HCT116 (cell line): ENCODE measurements around the gene NOS2. TPM values are rescaled to one million over a fixed set of nuclear protein-coding genes. Genes with fewer than 3 reads are reported as not detected.

Source experiments
- ATAC-seq: fragments of 200-7000 bp; cut with Tn5 transposase; 2 replicates; pipeline ENCODE4 v1.9.1; 2020; ENCODE audit warnings: mild to moderate bottlenecking, moderate library complexity
- BruUV-seq: library from RNA; stranded (reverse); fragments of 400-500 nt; replicated peaks from 2 replicates; lab custom pipeline; 2021; lab: Mats Ljungman, UMichigan
- CTCF ChIA-PET: fragments of 300-600 bp; sonication (Branson Sonifier 250); formaldehyde crosslinking; loops from one replicate; lab custom pipeline; 2021; ENCODE audit warnings: antibody characterized with exemption; lab: Charles Lee
- POLR2A ChIA-PET: fragments of 300-600, 350-600 bp; sonication (Branson Sonifier 250); formaldehyde crosslinking; loops from one replicate; lab custom pipeline; 2021; ENCODE audit warnings: antibody characterized with exemption; lab: Charles Lee
- RAD21 ChIA-PET, 2 experiments: fragments of 300-600 bp; sonication (Branson Sonifier 250); formaldehyde crosslinking; loops; one replicate each; lab custom pipeline; 2023; ENCODE audit warnings: low total read pairs in 2 of 2; ENCODE audit not compliant: uncharacterized antibody in 2 of 2, unreplicated experiment in 2 of 2, low non-redundant PET in 1 of 2; lab: Charles Lee
- DNase-seq: peaks from one replicate; pipeline ENCODE4 v3.0.0-alpha.2; 2010; ENCODE audit warnings: low read depth, low spot score
- H2AFZ ChIP-seq: fragments of 200-600 bp; shearing (Covaris generic), sonication (generic); 2 replicates; pipeline ENCODE4 v1.6.1; 2017; ENCODE audit warnings: low read depth, mixed run types, mixed read lengths, antibody characterized with exemption, low read length; ENCODE audit not compliant: poor library complexity, severe bottlenecking
- H3K27ac ChIP-seq: 2 replicates; pipeline ENCODE4 v1.5.1; 2012; ENCODE audit warnings: low read depth, low read length
- H3K27me3 ChIP-seq: fragments of 200-600 bp; sonication (generic); 2 replicates; pipeline ENCODE4 v1.6.1; 2016; ENCODE audit warnings: mixed run types, low read length, mixed read lengths; ENCODE audit not compliant: insufficient read depth
- H3K36me3 ChIP-seq, 2 experiments: fragments of 200-500 bp in 1 of 2; fragments of 200-600 bp in 1 of 2; sonication (Bioruptor generic) in 1 of 2; sonication (generic) in 1 of 2; 2 replicates each; pipeline versions ENCODE4 v1.5.1 to v1.6.1; 2014 to 2016; ENCODE audit warnings: low read length in 2 of 2, inconsistent platforms in 1 of 2, mixed read lengths in 1 of 2, mixed run types in 1 of 2; ENCODE audit not compliant: insufficient read depth in 2 of 2, control insufficient read depth in 1 of 2
- H3K4me1 ChIP-seq, 2 experiments: fragments of 200-600 bp in 1 of 2; sonication (generic) in 1 of 2; 2 replicates each; pipeline versions ENCODE4 v1.5.1 to v1.6.1; 2012 to 2017; ENCODE audit warnings: low read length in 2 of 2, inconsistent platforms in 1 of 2, mild to moderate bottlenecking in 1 of 2, mixed read lengths in 1 of 2, mixed run types in 1 of 2, moderate library complexity in 1 of 2; ENCODE audit not compliant: insufficient read depth in 2 of 2, control insufficient read depth in 1 of 2
- H3K4me2 ChIP-seq: fragments of 200-600 bp; sonication (generic); 2 replicates; pipeline ENCODE4 v1.6.1; 2017; ENCODE audit warnings: mixed run types, low read length, mixed read lengths
- H3K4me3 ChIP-seq, 2 experiments: fragments of 200-600 bp in 1 of 2; sonication (generic) in 1 of 2; replicated peaks in 1 of 2; 2 replicates each; pipeline ENCODE4 v1.5.1; 2011 to 2016; ENCODE audit warnings: low read length in 2 of 2, control low read depth in 1 of 2, low read depth in 1 of 2, mild to moderate bottlenecking in 1 of 2, mixed read lengths in 1 of 2, mixed run types in 1 of 2
- H3K79me2 ChIP-seq: fragments of 200-600 bp; sonication (generic); 2 replicates; pipeline ENCODE4 v1.6.1; 2017; ENCODE audit warnings: mild to moderate bottlenecking, mixed run types, low read length, moderate library complexity, mixed read lengths; ENCODE audit not compliant: insufficient read depth
- H3K9ac ChIP-seq: fragments of 200-600 bp; sonication (generic); 2 replicates; pipeline ENCODE4 v1.6.1; 2016; ENCODE audit warnings: low read length, mixed read lengths
- H3K9me2 ChIP-seq: fragments of 200-600 bp; sonication (generic), shearing (Covaris generic); 2 replicates; pipeline ENCODE4 v1.6.1; 2017; ENCODE audit warnings: mixed run types, mild to moderate bottlenecking, moderate library complexity; ENCODE audit not compliant: insufficient read depth
- H3K9me3 ChIP-seq, 2 experiments: fragments of 200-500 bp in 1 of 2; fragments of 200-600 bp in 1 of 2; sonication (Bioruptor generic) in 1 of 2; sonication (generic) in 1 of 2; 2 replicates each; pipeline ENCODE4 v1.6.1; 2014 to 2017; ENCODE audit warnings: low read length in 2 of 2, mixed read lengths in 2 of 2, inconsistent platforms in 1 of 2, low read depth in 1 of 2, mild to moderate bottlenecking in 1 of 2, mixed run types in 1 of 2, moderate library complexity in 1 of 2; ENCODE audit not compliant: control insufficient read depth in 1 of 2, insufficient read depth in 1 of 2
- H4K20me1 ChIP-seq: fragments of 200-600 bp; sonication (generic), shearing (Covaris generic); 2 replicates; pipeline ENCODE4 v1.6.1; 2017; ENCODE audit warnings: mixed run types, mild to moderate bottlenecking, moderate library complexity; ENCODE audit not compliant: insufficient read depth
- ATF3 ChIP-seq: IDR thresholded peaks from 2 replicates; pipeline ENCODE4 v1.6.1; 2012
- CEBPB ChIP-seq: IDR thresholded peaks from 2 replicates; pipeline ENCODE4 v1.6.1; 2012; ENCODE audit warnings: low read depth
- CTCF ChIP-seq, 3 experiments: fragments of 200-600 bp in 1 of 3; sonication (generic) in 1 of 3; IDR thresholded peaks in 2 of 3; conservative IDR thresholded peaks in 1 of 3; 2 replicates each; pipeline ENCODE4 v1.5.1; 2012 to 2017; ENCODE audit warnings: low read depth in 2 of 3, low read length in 2 of 3, antibody characterized with exemption in 1 of 3, borderline replicate concordance in 1 of 3, control low read depth in 1 of 3, mild to moderate bottlenecking in 1 of 3, mixed read lengths in 1 of 3, mixed run types in 1 of 3, moderate library complexity in 1 of 3; ENCODE audit not compliant: insufficient read depth in 1 of 3
- ELF1 ChIP-seq: IDR thresholded peaks from 2 replicates; pipeline ENCODE4 v1.6.1; 2012; ENCODE audit warnings: low read depth, borderline replicate concordance
- EZH2 ChIP-seq: fragments of 200-600 bp; sonication (generic); IDR thresholded peaks from 2 replicates; pipeline ENCODE4 v1.6.1; 2017; ENCODE audit warnings: antibody characterized with exemption, mixed run types
- JUND ChIP-seq: IDR thresholded peaks from 2 replicates; pipeline ENCODE4 v1.6.1; 2012
- POLR2A ChIP-seq: IDR thresholded peaks from 2 replicates; pipeline ENCODE4 v1.7.0; 2011; ENCODE audit warnings: borderline replicate concordance; ENCODE audit not compliant: insufficient read depth, insufficient read length; ENCODE audit errors: extremely low read depth
- REST ChIP-seq: IDR thresholded peaks from 2 replicates; pipeline ENCODE4 v1.6.1; 2012; ENCODE audit warnings: low read depth
- SP1 ChIP-seq: IDR thresholded peaks from 2 replicates; pipeline ENCODE4 v1.6.1; 2012; ENCODE audit warnings: low read depth
- ZBTB33 ChIP-seq: IDR thresholded peaks from 2 replicates; pipeline ENCODE4 v1.6.1; 2011; ENCODE audit warnings: mild to moderate bottlenecking, low read length, moderate library complexity; ENCODE audit not compliant: insufficient replicate concordance; ENCODE audit errors: extremely low read depth
- intact Hi-C: fragments of 100-400 bp; cut with micrococcal nuclease; formaldehyde crosslinking; loops from 2 replicates; pipeline ENCODE4 v1.10.0; 2022
- total RNA-seq: library from RNA; stranded (reverse); gene quantifications from one replicate; pipeline ENCODE4 v1.2.1, GENCODE V29; 2021; ENCODE audit not compliant: unreplicated experiment

The NOS2 gene
- total RNA-seq, 1 experiment from 2014 or later = 0.07 TPM

GRCh38 chr17:27810902-27811557 is 10.7 kb upstream of the NOS2 start:
- POLR2A ChIA-PET = no interaction called here
- Histone ChIP-seq H4K20me1 (no peaks in the 10 kb centered on the region), H3K9me3 (no peaks in the 10 kb centered on the region), H3K9me2 (no peaks in the 10 kb centered on the region), H3K4me3 (no peak overlapping the region), H3K9ac (no peak overlapping the region), H3K4me2 (no peak overlapping the region), H3K79me2 (no peaks in the 10 kb centered on the region), H3K4me1 (no peaks in the 10 kb centered on the region; a peak in 1 of 4 replicates), H2AFZ (no peak overlapping the region), H3K27ac (no peak overlapping the region), H3K36me3 (no peaks in the 10 kb centered on the region), H3K27me3 (no peaks in the 10 kb centered on the region)
- BruUV-seq = no TSS peak
- ATAC-seq (no peak), DNase-seq (no peak)
- TF ChIP-seq EZH2 (no peak), REST (no peak), CEBPB (no peak), ATF3 (no peak), SP1 (no peak), CTCF (IDR thresholded peaks at IDR 0.05 in 2 of 3, conservative IDR thresholded peaks at IDR 0.05 in 1 of 3; ENCODE audit: borderline replicate concordance in 1 of 3, insufficient read depth in 1 of 3, low read depth in 2 of 3, low read length in 2 of 3) (no peak), ZBTB33 (no peak), ELF1 (no peak), POLR2A (no peak), JUND (no peak)
- CTCF ChIA-PET = no interaction called here
- intact Hi-C loops = no loop called here
- RAD21 ChIA-PET = no interaction called here
